HG03558 (cell line): ENCODE data around the gene SEC14L2.
A peak's percentile ranks its signal among the peaks of the same experiment; 100 is the strongest.

Experiments used
- ATAC-seq: cut with Tn5 transposase; IDR thresholded peaks from one replicate; pipeline ENCODE4 v1.9.1; 2021; ENCODE audit warnings: moderate number of reproducible peaks; ENCODE audit not compliant: unreplicated experiment; ENCODE audit errors: extremely low read depth

The SEC14L2 gene

GRCh38 chr22:30396871-30397655, at the start of gene SEC14L2:
Gene SEC14L2, plus strand, starts transcription at chr22:30397018. Its CDS starts 99 bp downstream, at chr22:30397117.
- ATAC-seq, result no peak

- ATAC-seq, result no peak
Observed at GRCh38 chr22:30347255-30347892, 49.4 kb upstream of the SEC14L2 start.

GRCh38 chr22:30348404-30348803, 48.4 kb upstream of the SEC14L2 start:
- no peak for ATAC-seq

GRCh38 chr22:30348809-30349208, 48.0 kb upstream of the SEC14L2 start:
- no peak for ATAC-seq

- ATAC-seq, result no peak
Observed at GRCh38 chr22:30351226-30351625, 45.6 kb upstream of the SEC14L2 start.

GRCh38 chr22:30354644-30355043, 42.2 kb upstream of the SEC14L2 start:
- ATAC-seq, result no peak

- peak; percentile 59 for ATAC-seq
Observed at GRCh38 chr22:30356449-30357235, 40.2 kb upstream of the SEC14L2 start, which contains the start of the genes CCDC157 and SF3A1. Gene CCDC157, plus strand, starts transcription at chr22:30357007. Its CDS starts 8,994 bp downstream, at chr22:30366001. Gene SF3A1, minus strand, starts transcription at chr22:30356894. Its CDS starts 102 bp downstream, at chr22:30356792.

- no peak for ATAC-seq
Observed at GRCh38 chr22:30357236-30357570, 39.6 kb upstream of the SEC14L2 start.

- ATAC-seq, result no peak
Observed at GRCh38 chr22:30357650-30358215, 39.1 kb upstream of the SEC14L2 start.

- ATAC-seq, result no peak
Observed at GRCh38 chr22:30358541-30358940, 38.3 kb upstream of the SEC14L2 start.

GRCh38 chr22:30361916-30362650, 34.7 kb upstream of the SEC14L2 start:
- ATAC-seq, result no peak

- no peak for ATAC-seq
Observed at GRCh38 chr22:30362651-30363281, 34.1 kb upstream of the SEC14L2 start.

- no peak for ATAC-seq
Observed at GRCh38 chr22:30365891-30366290, 30.9 kb upstream of the SEC14L2 start.

GRCh38 chr22:30368420-30368819, 28.4 kb upstream of the SEC14L2 start:
- no peak for ATAC-seq

- no peak for ATAC-seq
Observed at GRCh38 chr22:30370641-30371230, 26.1 kb upstream of the SEC14L2 start.

GRCh38 chr22:30371321-30371720, 25.5 kb upstream of the SEC14L2 start:
- ATAC-seq, result no peak

GRCh38 chr22:30371981-30372380, 24.8 kb upstream of the SEC14L2 start:
- ATAC-seq, result no peak

GRCh38 chr22:30372915-30373314, 23.9 kb upstream of the SEC14L2 start:
- no peak for ATAC-seq
